NCI-H2196 (cell line): ENCODE data around the gene MZB1.

Experiments
- DNase-seq: peaks from one replicate; lab custom pipeline; 2025; ENCODE audit not compliant: unreplicated experiment; lab: John Stamatoyannopoulos, UW

MZB1 gene

DNA sequence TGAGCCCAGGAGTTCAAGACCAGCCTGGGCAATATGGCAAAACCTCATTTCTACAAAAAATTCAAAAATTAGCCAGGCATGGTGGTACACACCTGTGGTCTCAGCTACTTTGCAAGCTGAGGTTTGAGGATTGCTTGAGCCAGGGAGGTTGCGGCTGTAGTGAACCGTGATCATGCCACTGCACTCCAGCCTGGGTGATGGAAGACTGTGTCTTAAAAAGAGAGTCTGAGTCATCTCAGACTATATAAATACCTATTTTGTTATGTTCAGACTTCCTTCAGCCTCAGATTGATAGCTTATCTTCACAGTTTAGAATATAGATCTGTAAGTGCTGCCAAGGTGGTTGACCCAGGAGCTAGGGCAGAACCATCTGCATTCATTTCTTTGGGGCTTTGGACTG, 49.7 kb downstream of the MZB1 start:
- no peak for DNase-seq
